GM19455 (cell line): Measurements from ENCODE around the gene CEL.
"Not testable (repeated sequence)": the region's sequence is repeated elsewhere in the genome, so short reads cannot be mapped to it uniquely, and the experiment has no call there.

Source experiments
- ATAC-seq: cut with Tn5 transposase; IDR thresholded peaks from one replicate; pipeline ENCODE4 v1.9.1; 2021; ENCODE audit not compliant: unreplicated experiment

The CEL gene

DNA sequence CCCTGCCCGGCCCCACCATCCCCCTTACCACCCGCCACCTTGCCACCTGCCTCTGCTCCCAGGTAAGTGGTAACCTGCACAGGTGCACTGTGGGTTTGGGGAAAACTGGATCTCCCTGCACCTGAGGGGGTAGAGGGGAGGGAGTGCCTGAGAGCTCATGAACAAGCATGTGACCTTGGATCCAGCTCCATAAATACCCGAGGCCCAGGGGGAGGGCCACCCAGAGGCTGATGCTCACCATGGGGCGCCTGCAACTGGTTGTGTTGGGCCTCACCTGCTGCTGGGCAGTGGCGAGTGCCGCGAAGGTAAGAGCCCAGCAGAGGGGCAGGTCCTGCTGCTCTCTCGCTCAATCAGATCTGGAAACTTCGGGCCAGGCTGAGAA, at the start of gene CEL:
TSS of gene CEL (plus strand) at position 218 of the 382 bp plus-strand sequence. CDS start at position 240, 22 bp downstream.
- ATAC-seq: not testable (repeated sequence)

DNA sequence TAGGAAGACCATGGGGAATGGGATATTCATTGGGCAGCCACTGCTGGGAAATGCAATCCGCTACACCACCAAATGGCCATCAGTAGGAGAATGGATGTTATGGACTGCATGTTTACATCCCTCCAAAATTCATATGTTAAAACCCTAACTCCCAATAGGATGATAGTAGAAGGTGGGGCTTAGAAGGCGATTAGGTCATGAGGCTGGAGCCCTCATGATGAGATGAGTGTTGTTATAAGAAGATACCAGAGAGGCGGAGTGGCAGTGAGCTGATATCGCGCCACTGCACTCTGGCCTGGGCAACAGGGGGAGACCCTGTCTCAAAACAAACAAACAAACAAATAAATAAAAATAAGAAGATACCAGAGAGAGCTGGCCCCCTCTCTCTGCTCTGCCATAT, 47.1 kb upstream of the CEL start:
- ATAC-seq: no peak

DNA sequence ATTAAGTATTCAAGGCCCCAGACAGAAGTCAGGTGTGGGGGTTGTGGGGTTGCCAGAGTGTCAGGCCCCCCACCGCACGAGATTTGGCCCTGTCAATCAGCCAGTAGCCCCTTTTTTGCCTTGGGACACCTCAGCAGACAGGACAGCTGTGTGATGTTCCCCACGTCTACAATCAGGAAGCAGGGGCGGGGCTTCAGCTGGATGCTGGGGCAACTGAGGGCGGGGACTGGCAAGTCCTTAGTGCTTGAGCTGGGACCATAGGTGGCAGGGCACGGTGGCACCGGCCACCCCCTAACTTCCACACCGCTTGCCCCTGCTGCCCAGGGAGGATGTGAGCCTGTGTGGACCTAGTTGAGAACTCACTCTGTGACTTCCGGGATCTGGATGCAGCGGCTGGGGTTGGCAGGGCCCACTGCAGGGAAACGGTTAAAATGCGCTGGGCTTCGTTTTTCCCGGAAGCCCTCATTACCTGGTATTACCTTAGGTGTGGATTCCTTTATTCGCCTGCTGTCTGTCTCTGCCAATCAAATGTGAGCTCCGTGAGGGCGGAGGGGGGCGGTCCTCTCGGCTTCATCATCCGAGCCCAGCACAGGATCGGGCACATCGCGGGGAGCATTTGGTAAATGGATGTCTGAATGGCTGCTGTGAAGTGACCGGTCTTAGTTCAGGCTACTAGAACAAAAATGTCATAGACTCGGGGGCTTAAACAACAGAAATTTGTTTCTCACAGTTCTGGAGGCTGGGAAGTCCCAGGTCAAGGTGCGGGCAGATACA, 38.5 kb upstream of the CEL start:
- no peak for ATAC-seq

DNA sequence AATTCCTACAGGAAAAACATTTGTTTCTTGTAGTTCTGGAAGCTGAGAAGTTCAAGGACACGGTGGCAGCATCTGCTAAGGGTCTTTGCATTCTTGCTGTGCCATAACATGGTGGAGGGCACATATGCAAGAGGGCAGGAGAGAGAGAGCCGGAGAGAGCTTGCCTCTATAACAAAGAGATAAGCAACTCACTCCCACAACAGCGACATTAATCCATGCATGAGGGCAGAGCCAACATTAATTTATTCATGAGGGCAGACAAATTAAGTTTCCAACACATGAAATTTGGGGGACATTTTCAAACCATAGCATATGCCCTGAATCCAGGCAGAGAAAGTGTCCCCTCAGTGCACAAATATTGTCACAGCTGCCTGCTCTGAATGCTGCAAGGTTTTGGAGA, 35.4 kb upstream of the CEL start:
- ATAC-seq: no peak

DNA sequence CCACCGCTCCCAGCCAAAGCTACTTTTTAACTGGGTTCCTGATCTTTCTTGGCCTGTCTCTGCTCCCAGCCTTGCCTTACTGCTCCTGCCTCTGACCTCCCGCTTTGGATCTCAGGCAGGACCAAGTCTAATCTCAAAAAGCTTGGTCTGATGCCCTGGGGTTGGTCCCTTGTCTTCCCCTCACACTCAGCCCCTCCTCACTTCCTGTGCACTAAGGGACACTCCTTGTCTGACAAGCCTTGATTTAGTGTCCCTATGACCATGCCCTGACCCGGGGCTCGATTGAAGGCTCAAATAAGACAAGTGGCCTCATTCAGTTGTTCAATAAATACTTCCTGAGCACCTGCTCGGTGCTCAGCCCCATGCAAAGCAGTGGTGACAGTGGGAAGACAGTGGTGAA, 34.6 kb upstream of the CEL start:
- ATAC-seq: no peak

DNA sequence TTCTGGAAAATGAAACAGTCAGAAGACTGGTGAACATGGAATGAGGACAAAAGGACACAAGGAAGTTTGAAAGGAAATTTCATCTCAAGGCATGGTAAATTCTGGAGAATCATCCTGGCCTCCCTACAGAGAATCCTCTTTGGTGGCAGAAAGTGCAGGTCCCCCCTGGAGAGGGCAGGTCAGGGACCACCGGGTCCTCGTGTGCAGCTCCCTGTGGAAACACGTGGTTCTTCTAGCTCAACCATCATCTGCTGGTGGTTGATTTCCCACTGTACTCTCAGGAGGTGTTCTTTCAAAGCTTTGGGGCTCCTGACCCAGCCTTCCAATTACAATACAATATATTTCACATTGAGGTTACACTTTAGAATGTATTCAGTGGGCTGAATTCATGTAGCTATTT, 33.6 kb upstream of the CEL start:
- ATAC-seq: no peak

DNA sequence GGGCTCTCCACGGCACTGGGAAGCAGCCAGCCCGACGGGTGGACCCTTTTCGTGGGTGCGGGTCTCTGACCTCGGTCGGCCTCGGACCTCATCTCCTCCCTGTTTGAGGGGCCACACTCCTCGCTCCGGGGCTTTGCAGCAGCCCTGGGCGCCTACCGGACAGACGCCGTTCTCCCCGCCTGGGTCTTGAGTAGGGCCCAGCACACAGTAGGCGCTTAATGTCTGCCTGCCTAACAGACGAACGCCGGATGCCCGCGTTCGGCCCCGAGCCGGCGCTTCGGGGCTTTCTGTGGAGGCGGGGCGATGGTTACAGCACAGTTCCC, 31.8 kb upstream of the CEL start:
- ATAC-seq: peak; percentile 15

DNA sequence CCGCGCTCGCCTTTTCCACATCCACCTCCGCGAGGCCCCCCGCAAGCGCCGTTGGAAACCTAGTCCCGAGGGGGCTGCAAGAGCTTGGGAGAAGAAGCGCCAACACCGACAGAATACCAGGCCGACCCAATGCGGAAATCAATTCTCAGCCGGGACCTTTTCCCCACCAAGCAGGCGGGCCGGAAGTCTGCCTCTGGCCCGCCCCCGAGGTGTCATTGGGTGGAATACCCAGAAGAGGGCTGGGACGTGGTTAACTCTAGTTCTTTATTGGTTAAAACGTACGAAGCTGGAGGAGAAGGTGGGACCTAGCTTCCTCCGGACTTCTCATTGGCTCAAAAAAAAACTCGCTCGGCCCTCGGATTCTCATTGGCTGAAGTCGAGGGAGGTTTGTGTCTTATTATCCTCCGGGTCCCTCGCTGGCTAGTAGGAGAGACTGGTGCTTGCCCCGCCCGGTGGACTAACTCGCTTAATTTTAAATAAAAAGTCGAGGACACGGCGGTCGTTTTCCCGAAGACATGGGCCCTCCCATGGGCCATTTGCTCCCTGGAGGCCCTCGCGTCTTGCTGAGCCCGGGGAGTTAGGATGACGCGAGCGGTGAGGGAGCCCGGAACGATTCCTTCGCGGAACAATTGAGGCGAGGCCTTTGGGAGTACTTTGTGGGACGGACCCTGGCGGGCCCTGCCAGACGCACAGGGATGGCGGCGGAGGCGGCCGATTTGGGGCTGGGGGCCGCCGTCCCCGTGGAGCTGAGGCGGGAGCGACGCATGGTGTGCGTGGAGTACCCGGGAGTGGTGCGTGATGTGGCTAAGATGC, 31.3 kb upstream of the CEL start, which contains the start of gene GTF3C5:
TSS of gene GTF3C5 (plus strand) at position 681 of the 813 bp plus-strand sequence. CDS start at position 696, 15 bp downstream.
- ATAC-seq: peak; percentile 93

DNA sequence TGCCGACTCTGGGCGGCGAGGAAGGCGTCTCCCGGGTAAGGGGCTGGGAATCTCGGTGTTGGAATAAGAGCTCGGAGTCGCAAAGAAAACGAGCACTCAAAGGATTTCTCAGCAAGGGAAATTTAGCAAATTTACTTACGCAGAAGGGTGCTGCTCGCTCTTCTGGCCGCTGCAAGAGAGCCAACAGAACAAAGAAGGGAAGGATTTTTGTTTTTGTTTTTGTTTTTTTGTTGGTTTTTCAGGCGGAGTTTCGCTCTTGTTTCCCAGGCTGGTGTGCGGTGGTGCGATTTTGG, 30.7 kb upstream of the CEL start:
- ATAC-seq: no peak

DNA sequence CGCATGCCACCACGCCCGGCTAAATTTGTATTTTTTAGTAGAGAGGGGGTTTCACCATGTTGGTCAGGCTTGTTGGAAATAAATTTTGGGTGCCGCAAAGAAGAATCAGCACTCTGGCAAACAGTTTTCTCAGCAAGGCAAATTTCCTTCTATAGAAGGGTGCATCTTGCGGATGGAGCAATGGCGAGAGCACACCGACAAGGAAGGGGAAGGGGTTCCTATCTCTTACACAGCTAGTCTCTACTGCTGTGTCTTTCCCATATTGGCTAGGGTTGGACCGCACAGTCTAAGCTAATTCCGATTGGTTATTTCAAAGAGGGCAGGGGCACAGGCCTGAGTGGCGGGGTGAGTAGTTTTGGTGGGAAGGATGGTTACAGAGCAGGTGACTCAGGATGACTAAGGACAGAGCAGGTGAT, 30.3 kb upstream of the CEL start:
- no peak for ATAC-seq

DNA sequence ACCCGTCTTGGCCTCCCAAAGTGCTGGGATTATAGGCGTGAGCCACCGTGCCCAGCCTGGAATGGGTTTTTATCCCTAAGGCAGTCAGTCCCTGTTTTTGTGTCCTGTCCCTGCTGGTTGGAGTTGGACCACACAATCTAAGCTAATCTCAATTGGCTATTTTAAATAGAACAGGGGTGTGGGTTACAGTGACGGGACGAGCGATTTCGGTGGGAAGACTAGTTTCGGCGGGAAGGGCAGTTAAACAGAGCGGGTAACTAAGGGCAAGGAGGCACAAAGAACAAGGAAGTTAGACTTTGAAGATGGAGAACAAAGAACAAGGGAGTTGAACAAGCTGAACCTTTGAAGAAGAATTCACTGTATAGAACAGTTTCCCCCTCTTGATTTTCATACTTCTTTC, 29.6 kb upstream of the CEL start:
- no peak for ATAC-seq

DNA sequence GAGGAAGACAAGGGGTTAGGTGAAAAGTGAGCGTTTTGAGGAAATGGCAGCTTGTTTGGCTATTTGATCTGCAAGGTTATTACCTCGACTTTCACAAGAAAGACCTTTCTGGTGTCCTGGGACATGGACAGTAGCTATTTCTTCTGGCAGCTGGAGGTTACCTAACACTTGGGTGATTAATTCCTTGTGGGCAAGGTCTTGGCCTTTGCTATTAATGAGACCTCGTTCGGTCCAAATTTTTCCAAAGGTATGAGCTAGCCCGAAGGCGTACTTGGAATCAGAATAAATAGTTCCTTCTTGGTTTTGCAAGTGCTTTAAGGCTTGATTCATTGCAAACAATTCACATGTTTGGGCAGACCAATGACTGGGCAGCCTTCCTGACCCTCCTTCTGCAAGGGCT, 26.1 kb upstream of the CEL start:
- no peak for ATAC-seq

DNA sequence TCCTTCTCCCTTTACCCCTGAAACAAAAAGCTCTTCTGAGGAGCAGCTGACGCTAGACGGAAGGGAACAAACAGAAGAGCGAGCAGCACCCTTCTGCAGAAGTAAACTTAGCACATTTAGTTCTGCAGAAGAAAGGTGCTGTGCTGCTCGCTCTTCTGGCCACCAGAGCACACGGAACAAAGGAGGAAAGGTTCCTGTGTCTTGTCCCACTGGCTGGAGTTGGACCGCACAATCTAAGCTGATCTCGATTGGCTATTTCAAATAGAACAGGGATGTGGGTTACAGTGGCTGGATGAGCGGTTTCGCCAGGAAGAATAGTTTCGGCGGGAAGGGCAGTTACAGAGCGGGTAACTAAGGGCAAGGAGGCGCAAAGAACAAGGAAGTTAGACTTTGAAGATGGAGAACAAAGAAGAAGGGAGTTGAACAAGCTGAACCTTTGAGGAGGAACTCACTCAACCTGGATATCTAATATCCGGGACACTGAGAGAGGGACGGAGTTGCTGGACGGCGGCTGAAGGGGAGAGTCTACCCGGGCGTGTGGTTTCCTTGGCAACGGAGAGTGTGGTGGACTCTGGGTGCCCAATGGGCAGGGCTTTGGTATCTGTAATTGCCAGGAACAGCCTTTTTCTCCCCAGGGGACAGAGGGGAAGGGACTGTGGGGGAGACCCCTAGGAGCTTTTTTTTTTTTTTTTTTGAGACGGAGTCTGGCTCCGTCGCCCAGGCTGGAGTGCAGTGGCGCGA, 23.8 kb upstream of the CEL start:
- ATAC-seq: no peak

DNA sequence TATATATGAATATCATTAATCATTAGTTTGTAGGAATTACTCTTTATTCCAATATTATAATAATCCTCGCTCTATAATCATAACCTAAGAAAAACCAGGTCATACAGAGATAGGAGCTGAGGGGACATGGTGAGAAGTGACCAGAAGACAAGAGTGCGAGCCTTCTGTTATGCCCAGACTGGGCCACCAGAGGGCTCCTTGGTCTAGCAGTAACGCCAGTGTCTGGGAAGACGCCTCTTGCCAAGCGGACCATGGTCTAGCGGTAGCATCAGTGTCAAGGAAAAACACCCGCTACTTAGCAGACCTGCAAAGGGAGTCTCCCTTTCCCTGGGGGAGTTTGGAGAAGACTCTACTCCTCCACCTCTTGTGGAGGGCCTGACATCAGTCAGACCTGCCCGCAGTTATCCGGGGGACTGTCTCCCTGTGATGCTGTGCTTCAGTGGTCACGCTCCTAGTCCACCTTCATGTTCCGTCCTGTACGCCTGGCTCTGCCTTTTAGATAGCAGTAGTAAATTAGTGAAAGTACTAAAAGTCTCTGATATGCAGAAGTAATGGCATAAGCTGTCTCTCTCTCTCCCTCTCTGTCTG, 20.8 kb upstream of the CEL start:
- ATAC-seq: not testable (repeated sequence)

DNA sequence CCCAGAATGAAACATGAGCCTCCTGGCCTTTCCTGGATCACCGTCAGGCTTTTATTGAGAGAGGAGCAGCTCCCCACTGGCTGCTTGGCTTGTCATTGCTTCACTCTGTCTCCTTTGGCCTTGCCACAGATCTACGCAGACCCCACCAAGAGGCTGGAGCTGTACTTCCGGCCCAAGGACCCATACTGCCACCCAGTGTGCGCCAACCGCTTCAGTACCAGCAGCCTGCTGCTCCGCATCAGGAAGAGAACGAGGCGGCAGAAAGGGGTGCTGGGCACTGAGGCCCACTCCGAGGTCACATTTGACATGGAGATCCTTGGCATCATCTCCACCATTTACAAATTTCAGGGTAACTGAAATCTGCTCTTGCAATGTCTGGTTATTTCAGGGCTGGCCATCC, 19.8 kb upstream of the CEL start:
- no peak for ATAC-seq

DNA sequence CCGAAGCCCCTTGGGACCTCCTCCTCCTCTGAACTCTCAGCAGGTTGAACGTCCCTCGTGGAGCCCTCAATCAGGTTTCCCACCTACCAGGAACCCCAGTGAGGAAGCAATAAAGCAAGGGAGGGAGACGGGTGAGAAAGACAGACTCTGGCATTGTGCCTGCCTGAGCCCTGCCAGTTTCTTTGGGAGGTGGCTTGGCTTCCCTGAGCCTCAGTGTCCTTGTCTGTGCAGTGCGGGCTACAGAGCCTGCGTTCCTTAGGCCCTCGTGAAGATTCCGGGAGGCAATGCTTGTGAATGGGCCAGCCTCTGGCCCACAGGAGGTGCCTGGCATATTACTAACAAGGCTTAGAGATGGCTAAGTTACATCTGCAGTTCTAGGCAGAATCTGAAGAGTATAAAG, 19.1 kb upstream of the CEL start:
- no peak for ATAC-seq

DNA sequence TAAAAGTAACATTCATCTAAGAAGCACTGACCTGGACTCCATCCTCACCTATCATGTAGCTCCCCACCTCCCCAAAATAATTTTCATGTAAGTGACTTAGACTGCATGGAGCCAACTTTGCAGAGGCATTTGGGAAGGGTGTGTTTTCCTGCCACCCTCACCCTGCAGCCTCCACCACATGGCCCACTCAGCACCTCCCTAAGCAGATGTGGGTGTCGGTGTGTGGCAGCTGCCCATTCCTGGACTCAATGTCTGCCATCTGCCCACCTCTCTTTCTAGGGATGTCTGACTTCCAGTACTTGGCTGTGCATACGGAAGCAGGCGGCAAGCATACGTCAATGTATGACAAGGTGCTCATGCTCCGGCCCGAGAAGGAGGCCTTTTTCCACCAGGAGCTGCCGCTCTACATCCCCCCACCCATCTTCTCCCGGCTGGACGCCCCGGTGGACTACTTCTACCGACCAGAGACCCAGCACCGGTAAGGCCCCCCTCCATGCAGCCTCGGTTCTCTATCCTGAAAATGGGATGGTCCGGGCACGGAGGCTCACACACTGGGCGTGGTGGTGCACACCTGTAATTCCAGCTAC, 18.2 kb upstream of the CEL start:
- no peak for ATAC-seq

DNA sequence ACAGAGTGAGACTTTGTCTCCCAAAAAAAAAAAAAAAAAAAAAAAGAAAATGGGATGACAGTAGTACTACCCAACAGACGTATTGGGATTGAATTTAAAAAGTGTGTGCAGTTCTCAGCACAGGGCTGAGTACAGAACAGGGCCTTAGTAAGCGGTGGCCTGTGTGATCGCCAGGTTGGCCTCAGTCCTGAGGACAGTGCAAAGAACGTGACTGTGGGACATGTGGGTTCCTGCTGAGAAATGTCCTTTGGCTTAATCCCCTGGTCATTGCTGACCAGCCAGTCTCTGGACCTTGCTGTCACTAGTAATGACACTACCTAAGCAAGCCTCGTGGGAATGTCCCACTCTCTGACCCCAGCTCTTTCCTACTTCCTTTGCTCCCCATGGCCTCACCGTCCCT, 17.7 kb upstream of the CEL start:
- ATAC-seq: no peak

DNA sequence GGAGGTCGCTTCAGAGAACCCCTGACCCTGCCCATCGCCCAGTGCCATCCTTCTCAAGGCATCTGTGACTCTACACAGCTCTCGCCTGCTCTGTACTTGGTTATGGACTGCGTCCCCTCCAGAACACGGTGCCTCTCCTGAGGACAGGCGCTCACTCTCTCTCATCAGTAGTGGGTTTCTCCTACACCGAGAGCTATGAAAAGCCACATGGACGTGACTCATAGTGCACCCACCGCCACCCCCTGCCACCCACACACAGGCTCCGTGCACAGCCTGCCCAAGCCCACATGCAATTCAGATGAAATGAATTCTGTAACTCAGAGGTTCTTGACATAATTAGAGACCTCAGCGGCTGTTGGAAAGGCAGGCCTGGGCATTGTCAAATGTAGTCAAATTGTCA, 17.1 kb upstream of the CEL start:
- no peak for ATAC-seq

DNA sequence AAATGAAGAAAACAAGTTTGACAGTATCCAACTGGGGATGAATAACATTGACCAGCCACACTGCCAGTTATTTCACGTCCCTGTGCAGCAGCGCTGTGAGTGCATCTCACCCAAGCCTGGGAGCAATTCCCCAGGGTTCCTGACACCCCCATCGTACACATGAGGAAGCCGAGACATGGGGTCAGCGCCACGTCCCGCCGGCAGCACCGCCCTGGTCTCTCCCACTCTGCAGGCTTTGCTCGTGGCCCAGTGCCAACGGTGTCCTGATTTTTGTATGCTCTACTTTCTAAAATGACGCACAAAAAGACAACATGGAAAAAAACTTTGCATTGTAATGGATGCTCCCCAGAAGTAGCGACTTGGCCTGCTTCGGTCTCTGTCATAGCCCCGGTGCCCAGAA, 16.6 kb upstream of the CEL start:
- no peak for ATAC-seq

DNA sequence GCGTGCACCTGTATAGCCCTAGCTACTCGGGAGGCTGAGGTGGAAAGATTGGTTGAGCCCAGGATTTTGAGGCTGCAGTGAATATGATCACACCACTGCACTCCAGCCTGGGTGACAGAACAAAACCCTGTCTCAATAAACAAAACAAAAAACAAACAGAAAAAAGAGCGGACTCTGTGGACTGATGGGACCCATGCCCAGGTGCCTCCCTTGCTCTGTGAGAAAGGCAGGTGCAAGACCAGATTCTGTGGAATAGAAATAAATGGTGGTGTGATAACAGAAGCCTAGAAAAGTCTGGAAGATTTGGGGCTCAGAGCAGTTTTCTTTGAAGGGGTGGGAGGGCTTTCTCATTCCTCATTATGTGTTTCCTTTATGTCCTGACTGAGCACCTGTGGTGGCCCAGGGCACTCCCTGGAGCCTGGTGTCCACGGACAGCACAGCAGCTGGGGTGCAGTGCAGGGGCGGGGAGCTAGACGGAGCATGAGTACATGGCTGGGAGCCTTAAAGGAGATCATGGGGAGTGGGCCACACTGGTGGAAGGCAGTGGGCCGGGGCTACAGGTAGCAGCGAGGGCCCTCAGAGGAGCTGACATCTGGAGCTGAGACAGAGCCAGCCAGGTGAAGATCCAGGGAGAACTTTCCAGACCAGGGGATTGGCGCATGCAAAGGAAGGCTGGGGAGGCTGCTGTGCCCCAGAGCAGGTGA, 15.4 kb upstream of the CEL start:
- ATAC-seq: no peak
